Mesenteric fat pad (tissue), 1 donor: ENCODE measurements around the gene RAI14. TPM values are rescaled to one million over a fixed set of nuclear protein-coding genes. Genes with fewer than 3 reads are reported as not detected.

Experiments used
- DNase-seq: peaks from one replicate; pipeline ENCODE4 v3.0.0-alpha.2; 2020; ENCODE audit warnings: low spot score
- long read RNA-seq: library from polyadenylated mRNA; unstranded; transcript quantifications from one replicate; pipeline ENCODE4 v2.0.0, GENCODE V29; 2020
- total RNA-seq: library from RNA; stranded (reverse); fragmentation: NEBNext Ultra II Directional; extraction: Animal tissue kit (Norgen Biotek cat#: 25700); gene quantifications from one replicate; pipeline ENCODE4 v1.2.1, GENCODE V29; 2021
- donor health status: DM: yes; HTN: yes; CAD: no.

Gene RAI14
- total RNA-seq, result 33.7 TPM
- long read RNA-seq, full-length matches to known transcripts, result 2 of 53 reads
- long read RNA-seq, partial matches to known transcripts, result 42 of 53 reads
- long read RNA-seq, other reads (novel, unspliced or antisense), result 9 of 53 reads

DNA sequence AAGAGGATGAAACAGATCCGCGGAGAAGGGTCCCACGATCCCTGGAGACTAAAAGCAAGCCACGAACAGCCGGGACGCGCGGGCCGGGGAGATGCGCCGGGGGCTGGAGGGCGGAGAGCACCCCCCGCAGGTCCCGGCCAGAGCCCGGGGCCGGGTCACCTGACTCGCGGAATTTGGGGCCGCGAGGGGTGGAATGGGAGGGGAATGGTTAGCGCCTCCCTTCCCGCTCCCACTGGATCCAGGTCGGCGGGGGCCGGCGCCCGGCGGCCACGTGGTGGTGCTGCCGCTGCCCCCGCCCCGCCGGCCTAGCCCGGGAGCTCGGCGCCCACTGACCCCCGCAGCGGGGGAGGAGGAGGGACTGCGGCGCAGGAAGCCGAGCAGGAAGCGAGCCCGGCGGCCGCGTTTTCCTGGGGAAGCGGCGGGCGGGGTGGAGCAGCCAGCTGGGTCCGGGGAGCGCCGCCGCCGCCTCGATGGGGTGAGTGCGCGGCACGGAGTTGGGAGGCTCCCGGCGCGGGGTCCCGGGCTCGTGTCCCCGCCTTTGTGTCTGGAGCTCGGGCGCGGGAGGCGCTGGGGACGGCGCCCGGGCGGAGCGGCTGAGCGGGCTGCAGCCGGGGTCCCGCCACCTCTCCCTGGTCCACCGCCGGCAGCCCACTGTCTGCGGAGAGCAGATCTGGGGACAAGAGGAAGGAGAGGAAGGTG, at the start of gene RAI14:
Gene RAI14 (plus strand): TSS at position 328 of the 699 bp plus-strand sequence. CDS start 30,592 bp downstream, outside the sequence.
- peak; percentile 93 for DNase-seq

DNA sequence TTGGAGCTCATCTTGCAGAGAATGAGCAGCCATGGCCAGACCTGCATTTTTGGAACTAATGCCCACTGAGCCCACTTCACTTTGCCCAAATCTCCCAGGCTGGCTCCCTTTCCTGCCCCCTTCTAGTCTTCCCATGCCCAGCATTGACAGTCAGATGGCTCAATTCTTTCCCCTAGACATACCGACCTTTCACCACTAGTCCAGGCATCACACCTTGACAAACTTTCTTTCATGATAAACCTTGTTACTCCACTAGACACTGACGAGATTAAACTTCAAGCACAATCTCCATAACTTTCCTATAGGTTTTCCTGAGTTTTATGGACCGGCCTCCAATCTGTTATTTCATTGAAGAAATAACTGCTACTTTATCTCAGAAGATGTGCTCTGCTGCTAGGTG, 47.8 kb upstream of the RAI14 start:
- DNase-seq, result no peak

DNA sequence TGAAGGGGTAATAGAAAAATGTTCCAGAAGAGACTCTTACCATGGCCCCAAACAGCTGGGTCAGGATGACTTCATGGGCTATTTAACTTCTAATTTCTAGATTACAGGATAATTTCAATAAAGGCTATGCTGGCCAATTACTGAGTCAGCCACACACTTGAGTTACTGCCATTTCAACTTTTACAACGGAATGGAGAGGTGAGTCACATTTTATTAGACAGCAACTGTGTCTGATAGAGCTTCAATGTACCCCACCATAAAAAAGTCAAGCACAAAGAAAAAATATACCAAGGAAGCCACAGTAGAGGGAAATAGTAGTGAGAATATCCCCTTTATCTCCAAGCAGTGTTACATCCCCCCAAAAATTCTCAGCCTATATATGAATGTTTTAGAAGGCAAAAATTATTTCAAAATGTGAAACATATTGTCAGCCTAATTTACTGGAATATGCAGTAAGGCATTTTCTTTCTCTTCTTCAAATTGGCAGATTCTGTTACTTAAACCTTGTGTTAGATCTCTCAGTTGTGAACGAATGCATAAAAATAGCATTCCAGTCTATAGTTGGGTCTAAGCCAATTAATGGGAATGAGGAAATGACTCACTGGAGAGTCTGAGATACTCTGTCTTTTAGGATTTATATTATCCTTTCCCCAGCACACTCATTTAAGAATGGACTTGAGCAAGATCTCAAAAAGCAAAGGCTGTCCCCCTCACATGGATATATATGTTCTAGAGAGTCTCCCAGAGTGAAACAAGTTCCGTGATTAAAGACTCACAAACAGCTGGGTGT, 47.1 kb upstream of the RAI14 start:
- no peak for DNase-seq

DNA sequence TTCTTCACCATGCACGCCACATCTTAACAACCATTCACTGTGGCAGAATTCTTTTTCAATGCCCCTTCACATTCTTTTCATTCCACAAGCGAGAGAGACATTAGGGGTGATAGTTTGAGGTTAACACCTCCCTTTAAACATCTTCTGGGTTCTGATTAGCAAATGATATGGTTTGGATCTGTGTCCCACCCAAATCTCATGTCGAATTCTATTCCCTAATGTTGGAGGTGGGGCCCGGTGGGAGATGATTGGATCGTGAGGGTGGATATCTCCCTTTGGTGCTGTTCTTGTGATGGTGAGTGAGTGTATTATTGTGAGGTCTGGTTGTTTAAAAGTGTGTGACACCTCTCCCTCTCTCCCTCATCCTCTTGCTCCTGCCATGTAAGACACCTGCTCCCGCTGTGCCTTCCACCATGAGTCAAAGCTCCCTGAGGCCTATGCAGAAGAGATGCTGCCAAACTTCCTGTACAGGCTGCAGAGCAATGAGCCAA, 46.1 kb upstream of the RAI14 start:
- no peak for DNase-seq

DNA sequence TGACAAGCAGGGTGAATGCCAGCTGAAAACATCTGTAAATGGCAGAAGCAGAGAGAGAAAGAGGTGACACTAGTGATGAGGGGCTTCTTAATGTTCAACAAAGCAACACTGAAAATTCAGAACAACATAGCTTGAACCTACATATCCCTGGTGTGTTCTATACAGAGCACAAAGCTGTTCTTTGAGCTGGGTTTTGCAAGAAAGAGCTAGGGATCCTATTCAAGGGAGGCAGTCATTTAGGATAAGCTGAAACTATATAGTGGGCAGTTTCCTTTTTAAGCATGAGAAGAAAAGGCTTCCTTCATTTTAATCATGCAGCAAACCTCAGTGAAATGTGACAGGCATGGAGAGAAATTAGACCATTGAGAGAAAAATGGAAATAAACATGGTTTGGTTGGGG, 45.6 kb upstream of the RAI14 start:
- DNase-seq, result no peak

DNA sequence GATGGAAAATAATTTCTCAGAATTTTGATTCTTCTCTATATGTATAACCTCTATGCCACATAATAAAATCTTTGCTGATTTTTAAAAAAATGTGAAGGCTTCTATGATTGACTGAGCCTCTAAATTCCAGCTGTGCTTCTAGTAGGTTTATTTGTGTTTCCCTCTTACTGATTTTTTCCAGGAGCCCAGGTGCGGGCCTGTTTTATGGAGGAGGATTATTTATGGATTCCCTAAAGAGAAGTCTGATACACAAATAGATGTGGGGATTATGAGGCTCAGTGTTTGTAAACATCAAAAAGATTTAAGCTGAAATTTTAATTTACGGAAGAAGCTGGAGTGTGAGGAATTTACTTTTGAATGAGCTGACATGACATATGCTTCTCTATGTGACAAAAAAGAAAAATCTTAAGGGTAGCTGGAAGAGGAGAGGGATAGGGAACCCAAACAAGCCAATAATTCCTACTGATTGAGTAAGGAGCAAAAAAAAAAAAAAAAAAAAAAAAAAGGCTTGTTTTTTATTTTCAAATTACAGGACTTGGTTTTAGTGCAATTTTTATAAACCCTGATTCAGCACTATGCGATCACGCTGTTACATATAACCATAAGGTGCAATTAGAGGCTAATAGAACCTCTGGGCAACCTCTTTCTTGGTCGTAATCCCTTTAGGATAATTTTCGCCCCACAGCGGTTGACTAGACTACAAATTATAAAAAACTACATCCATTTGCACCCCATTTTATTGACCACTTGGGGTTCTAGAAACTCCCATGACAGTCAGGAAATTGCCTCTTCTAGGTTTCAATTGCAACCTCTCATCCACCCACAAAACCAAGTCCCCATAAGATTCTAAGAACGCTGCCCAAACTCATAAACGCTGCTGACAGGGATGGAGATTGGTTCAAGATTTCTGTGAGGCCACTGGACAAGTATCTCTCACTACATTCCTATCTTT, 44.4 kb upstream of the RAI14 start:
- no peak for DNase-seq

DNA sequence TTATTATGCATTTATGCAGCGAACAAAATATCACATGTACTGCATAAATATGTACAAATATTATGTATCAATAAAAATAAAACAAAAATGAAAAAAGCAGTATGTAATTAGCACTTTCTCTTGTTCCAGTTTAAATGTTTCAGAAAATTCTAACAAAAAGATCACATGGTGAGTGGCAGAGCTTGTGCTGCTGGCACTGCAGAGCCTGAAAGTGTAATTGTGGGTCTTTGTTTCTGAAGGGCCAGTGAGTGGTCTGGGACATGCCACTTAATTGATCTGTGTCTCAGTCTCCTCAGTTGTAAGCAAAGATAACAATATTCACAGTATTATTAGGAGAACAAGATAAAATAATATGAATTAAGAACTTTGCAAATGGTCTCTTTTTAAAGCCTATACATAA, 39.5 kb upstream of the RAI14 start:
- DNase-seq, result no peak

DNA sequence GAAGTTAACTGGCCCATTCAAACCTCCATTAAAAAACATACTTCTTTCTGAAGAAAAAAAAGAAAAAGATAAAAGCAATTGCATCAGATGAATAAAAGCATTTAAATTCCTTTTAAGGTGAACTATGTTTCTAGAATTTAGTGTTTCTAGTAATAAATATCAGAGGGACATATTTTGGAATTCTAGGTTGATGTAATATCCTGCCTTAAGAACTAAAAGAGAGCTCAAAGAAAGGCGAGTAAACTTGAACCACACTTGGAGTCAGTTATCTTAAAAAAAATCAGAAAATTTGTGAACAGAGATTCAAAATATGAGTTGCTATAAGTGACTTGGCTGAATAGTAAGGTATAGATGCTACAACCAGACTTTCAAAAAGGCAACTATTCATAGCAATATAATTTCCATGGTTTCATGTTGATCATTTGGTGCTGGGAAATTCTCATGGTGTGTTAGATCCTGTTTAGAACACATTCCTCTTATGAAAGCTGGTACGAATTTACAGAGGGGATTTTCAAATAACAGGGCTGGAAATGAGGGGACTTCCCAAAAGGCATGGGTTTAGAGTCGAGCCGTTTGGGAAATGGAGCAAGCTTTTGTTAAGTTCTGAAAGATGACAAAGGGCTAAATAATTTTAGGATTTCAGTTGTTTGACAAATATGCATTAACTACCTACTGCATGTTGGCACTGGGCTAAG, 37.6 kb upstream of the RAI14 start:
- DNase-seq, result no peak

DNA sequence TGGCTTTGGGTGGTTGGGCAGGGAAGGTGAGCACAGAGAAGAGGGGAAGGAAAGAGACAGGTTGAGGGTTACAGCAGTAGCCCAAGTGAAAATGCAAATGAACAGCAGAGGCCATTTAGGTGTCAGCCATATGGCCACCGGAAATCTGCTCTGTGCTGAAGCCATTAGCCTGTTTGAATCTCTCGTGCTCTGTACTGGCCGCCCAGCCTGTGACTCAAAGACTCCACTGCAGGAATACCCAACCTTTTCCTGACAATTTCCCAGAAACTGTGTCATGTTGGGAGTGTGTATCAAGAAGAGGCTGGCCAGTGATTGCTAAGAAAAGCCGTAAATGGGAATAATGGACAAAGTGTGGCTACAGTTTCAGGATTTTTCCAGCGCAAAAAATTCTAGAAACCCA, 35.9 kb upstream of the RAI14 start:
- no peak for DNase-seq

DNA sequence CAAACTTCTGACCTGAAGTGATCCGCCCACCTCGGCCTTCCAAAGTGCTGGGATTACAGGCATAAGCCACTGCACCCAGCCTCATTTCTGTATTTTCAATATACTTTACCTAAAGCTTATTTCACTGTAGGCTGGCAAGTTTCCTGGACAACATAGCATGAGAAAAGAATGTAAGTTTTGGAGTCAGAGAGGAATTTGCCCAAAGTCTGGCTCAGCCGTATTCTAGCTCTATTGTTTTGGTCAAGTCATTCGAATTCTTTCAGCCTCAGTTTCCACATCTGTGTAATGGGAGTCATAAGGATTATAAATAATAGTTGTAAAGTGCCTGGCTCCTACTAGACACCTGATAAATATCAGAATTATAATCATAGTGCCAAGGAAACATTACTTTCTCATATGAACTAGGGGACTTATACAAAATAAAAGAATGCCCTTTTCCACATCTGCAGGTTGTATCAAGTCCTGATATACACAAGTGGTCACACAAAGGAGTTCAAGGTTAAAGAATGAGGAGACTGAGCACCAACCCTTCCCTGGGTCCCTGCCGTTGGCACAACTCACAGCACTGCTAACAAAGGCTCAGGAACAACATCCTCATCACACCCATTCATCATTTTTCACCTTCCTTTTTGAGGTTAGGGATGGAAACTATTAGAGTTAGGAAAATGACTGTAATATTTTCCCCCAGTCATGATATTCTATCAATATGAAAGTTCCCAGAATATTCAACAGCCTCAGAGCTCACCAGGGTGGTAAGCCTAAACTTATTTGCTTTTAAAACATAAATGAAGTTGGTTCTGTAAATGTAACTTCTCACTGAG, 34.6 kb upstream of the RAI14 start:
- no peak for DNase-seq

DNA sequence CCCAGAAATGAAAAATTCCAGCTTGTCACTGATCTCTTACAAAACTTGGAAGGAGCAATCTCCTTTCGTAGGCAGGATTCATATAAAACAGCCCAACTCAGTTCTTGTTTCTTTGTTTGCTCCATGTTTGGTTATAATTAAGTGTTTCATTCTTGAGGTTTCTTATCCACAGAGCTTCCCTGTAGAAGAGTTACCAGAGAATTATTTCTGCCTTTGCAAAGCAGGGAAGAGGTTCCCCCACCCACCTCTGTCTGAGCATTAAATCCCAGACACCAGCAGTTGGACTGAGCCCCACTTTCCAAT, 34.1 kb upstream of the RAI14 start:
- DNase-seq, result no peak

DNA sequence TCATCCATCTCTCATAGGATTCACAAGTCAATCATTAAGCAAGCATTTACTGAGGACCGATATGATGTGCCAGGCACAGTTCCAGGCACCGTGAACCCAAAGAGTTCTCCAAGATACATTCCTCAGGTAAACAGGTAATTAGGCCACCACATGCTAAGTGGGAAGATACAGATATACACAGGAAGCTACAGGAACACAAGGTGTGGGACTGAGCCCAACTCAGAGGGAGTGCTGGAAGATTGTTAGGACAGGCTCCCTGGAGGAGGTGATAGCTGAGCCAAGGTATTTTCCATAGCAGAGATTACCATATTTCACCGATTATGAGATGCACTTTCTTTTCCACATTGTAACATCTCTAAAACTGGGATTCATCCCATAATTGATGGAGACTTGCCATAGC, 31.4 kb upstream of the RAI14 start:
- no peak for DNase-seq

DNA sequence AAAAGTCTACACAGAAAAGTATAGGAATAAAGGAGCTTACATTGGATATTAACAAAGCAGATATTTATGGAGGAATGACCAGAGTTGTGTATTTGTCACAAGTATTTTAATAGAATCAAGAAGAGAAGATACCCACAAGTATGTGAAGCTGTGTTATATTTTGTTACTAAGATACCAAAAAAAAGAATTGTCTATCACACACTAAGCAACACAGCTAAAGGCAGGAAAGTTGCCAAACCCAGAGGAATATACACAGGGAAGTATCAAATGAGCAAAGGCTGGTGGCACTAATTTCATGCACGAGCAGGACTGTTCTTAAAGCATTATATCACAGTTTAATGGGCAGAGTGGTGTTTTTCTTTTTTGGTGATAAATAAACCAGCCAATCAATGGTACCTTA, 30.9 kb upstream of the RAI14 start:
- DNase-seq, result no peak

DNA sequence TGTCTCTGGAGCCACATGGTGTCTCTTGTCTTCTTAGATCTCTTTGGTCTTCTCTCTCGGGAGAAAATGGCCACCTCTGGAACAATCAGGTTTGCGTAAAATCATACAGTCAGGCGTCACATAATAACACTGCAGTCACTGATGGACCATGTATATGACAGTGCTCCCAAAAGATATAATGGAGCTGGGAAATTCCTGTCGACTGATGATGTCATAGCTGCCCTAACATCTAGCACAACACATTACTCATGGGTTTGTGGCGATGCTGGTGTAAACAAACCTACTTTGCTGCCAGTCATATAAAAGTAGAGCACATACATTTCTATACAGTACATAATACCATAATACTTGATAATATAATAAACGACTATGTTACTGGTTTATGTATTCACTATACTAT, 30.1 kb upstream of the RAI14 start:
- DNase-seq, result no peak

DNA sequence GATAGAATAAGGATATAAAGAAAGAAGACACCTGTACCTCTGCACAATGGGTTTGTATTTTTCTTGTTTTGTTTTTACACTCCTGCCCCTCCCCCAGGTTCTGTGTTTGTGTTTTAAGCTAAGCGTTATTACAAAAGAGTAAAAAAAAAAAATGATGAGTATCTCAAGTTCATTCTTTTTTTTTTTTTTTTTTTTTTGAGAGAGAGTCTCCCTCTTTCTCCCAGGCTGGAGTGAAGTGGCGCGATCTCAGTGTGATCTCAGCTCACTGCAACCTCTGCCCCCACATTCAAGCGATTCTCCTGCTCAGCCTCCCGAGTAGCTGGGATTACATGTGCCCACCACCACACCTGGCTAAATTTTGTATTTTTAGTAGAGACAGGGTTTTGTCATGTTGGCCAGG, 29.4 kb upstream of the RAI14 start:
- DNase-seq, result no peak

DNA sequence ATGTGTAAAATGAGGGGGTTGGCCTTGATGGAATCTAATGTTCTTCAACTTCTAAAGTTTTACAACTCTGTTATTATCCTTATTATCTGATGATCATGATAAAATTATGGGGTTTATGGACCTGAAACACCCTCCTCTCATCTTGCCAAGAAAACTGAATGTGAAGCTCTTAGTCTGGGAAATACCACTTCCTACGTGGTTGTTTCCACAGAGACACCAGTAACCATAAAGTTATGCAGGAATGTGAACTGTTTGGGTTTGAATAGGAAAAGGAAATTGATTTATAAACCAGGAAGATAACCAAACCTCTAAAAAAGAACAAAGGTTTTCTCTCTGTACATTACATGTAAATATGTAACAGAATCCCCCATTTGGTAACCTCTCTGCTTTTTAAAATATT, 28.3 kb upstream of the RAI14 start:
- no peak for DNase-seq

DNA sequence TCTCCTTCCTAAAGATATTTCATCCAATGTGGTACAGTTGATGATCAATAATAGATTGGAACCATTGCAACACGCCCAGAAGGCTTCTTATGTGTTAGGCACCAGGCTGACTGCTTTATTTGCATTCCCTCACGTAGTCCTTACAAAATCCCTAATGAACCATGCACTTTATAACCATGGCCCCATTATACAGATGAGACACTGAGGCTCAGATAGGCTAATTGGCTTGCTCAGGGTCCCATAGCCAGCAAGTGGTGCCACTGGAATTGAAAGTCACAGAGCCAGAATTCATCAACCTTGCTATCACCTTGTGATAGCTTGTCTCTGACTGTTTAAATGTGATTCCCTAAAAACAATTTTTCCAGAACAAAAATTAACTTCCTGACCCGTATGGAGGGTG, 27.8 kb upstream of the RAI14 start:
- no peak for DNase-seq

DNA sequence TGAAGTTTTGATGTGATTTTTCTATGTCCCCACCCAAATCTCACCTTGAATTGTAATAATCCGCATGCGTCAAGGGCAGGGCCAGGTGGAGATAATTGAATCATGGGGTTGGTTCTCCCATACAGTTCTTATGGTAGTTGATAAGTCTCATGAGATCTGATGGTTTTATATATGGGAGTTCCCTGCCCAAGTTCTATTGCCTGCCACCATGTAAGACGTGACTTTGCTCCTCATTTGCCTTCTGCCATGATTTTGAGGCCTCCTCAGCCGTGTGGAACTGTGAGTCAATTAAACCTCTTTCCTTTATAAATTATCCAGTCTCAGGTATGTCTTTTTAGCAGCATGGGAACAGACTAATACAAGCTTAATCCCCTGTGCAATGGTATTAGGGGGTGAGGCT, 25.5 kb upstream of the RAI14 start:
- no peak for DNase-seq

DNA sequence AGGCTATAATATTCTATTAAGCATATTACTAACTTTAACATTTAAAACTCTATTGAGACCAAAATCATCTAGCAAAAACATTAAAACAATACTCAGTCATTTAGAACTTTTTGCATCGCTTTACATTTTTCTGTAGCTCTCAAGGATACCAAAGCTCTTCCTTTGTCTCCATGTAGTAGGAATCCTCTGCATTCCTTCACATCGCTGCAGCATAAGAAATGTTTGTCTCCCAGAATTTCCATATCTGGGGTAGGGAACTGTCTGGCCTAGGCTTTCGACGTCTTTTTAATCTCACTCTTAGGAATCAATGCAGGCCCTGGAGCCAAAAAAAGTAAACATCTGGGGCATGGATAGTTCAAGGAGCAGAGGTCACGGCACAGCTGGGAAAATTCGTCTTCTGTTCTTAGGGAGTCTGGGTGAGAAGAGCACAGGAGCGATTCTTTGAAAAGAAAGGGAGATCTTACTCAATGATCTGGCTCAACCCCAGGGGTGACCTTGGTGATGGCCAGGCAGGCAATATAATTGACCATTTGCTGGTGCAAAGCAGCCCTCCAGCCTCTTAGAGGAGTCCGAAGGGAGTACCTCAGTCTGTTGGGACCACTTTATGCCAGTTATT, 23.2 kb upstream of the RAI14 start:
- DNase-seq, result no peak
